A673 (cell line): ENCODE results near the gene EPHA6.

ENCODE experiments used
- EZH2 ChIP-seq: fragments of 200-600 bp; sonication (generic); IDR thresholded peaks from 2 replicates; pipeline ENCODE4 v1.6.1; 2017; ENCODE audit warnings: borderline replicate concordance, low read depth, mild to moderate bottlenecking, mixed read lengths, antibody characterized with exemption, low read length; ENCODE audit not compliant: poor library complexity, severe bottlenecking
- TF ChIP-seq, protein P1 (sequence below): fragments of 300-800, 200-600 bp; sonication (generic); conservative IDR thresholded peaks from 2 replicates; pipeline ENCODE4 v1.5.1; 2017; ENCODE audit warnings: low read depth, mild to moderate bottlenecking, antibody characterized with exemption, low read length, moderate library complexity, mixed read lengths

DNA sequence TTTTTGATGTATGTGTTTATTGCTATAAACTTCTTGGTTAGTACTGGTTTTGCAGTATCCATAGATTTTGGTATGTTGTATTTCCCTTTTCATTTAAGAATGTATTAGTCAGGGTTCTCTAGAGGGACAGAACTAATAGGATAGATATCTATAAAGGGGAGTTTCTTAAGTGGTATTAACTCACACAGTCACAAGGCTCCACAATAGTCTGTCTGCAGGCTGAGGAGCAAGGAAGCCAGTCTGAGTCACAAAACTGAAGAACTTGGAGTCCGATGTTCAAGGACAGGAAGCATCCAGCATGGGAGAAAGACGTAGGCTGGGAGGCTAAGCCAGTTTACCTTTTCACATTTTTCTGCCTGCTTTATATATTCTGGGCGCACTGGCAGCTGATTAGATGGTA lies 958.5 kb downstream of the EPHA6 start:
- TF ChIP-seq, protein P1, sequence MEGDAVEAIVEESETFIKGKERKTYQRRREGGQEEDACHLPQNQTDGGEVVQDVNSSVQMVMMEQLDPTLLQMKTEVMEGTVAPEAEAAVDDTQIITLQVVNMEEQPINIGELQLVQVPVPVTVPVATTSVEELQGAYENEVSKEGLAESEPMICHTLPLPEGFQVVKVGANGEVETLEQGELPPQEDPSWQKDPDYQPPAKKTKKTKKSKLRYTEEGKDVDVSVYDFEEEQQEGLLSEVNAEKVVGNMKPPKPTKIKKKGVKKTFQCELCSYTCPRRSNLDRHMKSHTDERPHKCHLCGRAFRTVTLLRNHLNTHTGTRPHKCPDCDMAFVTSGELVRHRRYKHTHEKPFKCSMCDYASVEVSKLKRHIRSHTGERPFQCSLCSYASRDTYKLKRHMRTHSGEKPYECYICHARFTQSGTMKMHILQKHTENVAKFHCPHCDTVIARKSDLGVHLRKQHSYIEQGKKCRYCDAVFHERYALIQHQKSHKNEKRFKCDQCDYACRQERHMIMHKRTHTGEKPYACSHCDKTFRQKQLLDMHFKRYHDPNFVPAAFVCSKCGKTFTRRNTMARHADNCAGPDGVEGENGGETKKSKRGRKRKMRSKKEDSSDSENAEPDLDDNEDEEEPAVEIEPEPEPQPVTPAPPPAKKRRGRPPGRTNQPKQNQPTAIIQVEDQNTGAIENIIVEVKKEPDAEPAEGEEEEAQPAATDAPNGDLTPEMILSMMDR: no peak
- no peak for TF ChIP-seq EZH2
